Lower lobe of right lung (tissue), 2 donors: Measurements from ENCODE around the gene TBC1D8. TPM values are rescaled to one million over a fixed set of nuclear protein-coding genes. Genes with fewer than 3 reads are reported as not detected.

ENCODE experiments used
- ATAC-seq, 2 donors: fragments of 200-7000 bp; cut with Tn5 transposase; one replicate each; pipeline ENCODE4 v1.9.1; 2020 to 2022; ENCODE audit warnings: mild to moderate bottlenecking in 2 of 2, moderate library complexity in 2 of 2
- DNase-seq: peaks from one replicate; pipeline ENCODE4 v3.0.0-alpha.2; 2020
- H3K27ac ChIP-seq: fragments of 200-600 bp; one replicate; pipeline ENCODE4 v1.8.0; 2022
- H3K27me3 ChIP-seq: fragments of 200-600 bp; one replicate; pipeline ENCODE4 v1.8.0; 2022; ENCODE audit warnings: low read depth
- H3K36me3 ChIP-seq: fragments of 200-600 bp; one replicate; pipeline ENCODE4 v1.8.0; 2022; ENCODE audit warnings: mild to moderate bottlenecking
- H3K4me1 ChIP-seq: fragments of 200-600 bp; one replicate; pipeline ENCODE4 v1.8.0; 2022
- H3K4me3 ChIP-seq: fragments of 200-600 bp; one replicate; pipeline ENCODE4 v1.8.0; 2022; ENCODE audit warnings: mild to moderate bottlenecking
- H3K9me3 ChIP-seq: fragments of 200-600 bp; one replicate; pipeline ENCODE4 v1.8.0; 2022
- CTCF ChIP-seq: fragments of 200-600 bp; IDR thresholded peaks from one replicate; pipeline ENCODE4 v1.8.0; 2022; ENCODE audit warnings: antibody characterized with exemption, mild to moderate bottlenecking
- intact Hi-C: fragments of 100-400 bp; cut with DNase I; formaldehyde crosslinking; loops from one replicate; pipeline ENCODE4 v1.11.0; 2022
- total RNA-seq: library from RNA; stranded (reverse); fragmentation: NEBNext Ultra II Directional; extraction: Animal tissue kit (Norgen Biotek cat#: 25700); gene quantifications from one replicate; pipeline ENCODE4 v1.2.1, GENCODE V29; 2021
- donor health status: DM: no; HTN: yes; CAD: no; lungs with severe emphysema.

Gene TBC1D8
- total RNA-seq, 1 donor from 2014 or later, result 30.2 TPM

GRCh38 chr2:100976645-100977391 lies 174.4 kb downstream of the TBC1D8 start:
- Histone ChIP-seq H3K27ac (no peak overlapping the region), H3K27me3 (no peaks in the 10 kb centered on the region), H3K36me3 (peaks cover 9% of the 10 kb centered on the region), H3K4me1 (no peaks in the 10 kb centered on the region), H3K4me3 (no peak overlapping the region), H3K9me3 (no peaks in the 10 kb centered on the region)
- no peak for TF ChIP-seq CTCF
- ATAC-seq (no peak), DNase-seq (peak; percentile 5)
- intact Hi-C loops, result no loop called here

GRCh38 chr2:100976061-100976460 lies 175.1 kb downstream of the TBC1D8 start:
- DNase-seq, result no peak
- no peak overlapping the region for H3K4me3 ChIP-seq
- TF ChIP-seq CTCF, result no peak
- H3K36me3 ChIP-seq, result peaks cover 9% of the 10 kb centered on the region
- no peak overlapping the region for H3K27ac ChIP-seq
- no peak for ATAC-seq
- no peaks in the 10 kb centered on the region for H3K4me1 ChIP-seq
- intact Hi-C loops, result no loop called here
- H3K9me3 ChIP-seq, result no peaks in the 10 kb centered on the region
- H3K27me3 ChIP-seq, result no peaks in the 10 kb centered on the region

- peaks cover 9% of the 10 kb centered on the region for H3K36me3 ChIP-seq
- intact Hi-C loops, result no loop called here
- no peaks in the 10 kb centered on the region for H3K9me3 ChIP-seq
Measured at GRCh38 chr2:100975521-100975785, 175.7 kb downstream of the TBC1D8 start.

GRCh38 chr2:100974712-100975520 lies 176.3 kb downstream of the TBC1D8 start:
- Histone ChIP-seq H3K4me1 (no peaks in the 10 kb centered on the region), H3K9me3 (no peaks in the 10 kb centered on the region), H3K4me3 (no peak overlapping the region), H3K27ac (no peak overlapping the region), H3K27me3 (no peaks in the 10 kb centered on the region), H3K36me3 (peaks cover 9% of the 10 kb centered on the region)
- peak; percentile 36 for DNase-seq
- ATAC-seq, result no peak
- intact Hi-C loops, result no loop called here
- TF ChIP-seq CTCF, result no peak

More at GRCh38 chr2:100975521-100975785, 175.7 kb downstream of the TBC1D8 start:
- no peak for DNase-seq
- no peak overlapping the region for H3K27ac ChIP-seq
- ATAC-seq, result no peak
- TF ChIP-seq CTCF, result no peak
- no peaks in the 10 kb centered on the region for H3K27me3 ChIP-seq
- no peaks in the 10 kb centered on the region for H3K4me1 ChIP-seq
- H3K4me3 ChIP-seq, result no peak overlapping the region

GRCh38 chr2:100972452-100972851 lies 178.7 kb downstream of the TBC1D8 start:
- DNase-seq (no peak), ATAC-seq (no peak)
- intact Hi-C loops, result no loop called here

More at GRCh38 chr2:100972452-100972851, 178.7 kb downstream of the TBC1D8 start:
- Histone ChIP-seq H3K9me3 (no peaks in the 10 kb centered on the region), H3K27me3 (no peaks in the 10 kb centered on the region), H3K27ac (no peak overlapping the region), H3K4me3 (no peak overlapping the region), H3K4me1 (no peaks in the 10 kb centered on the region), H3K36me3 (peaks cover 17% of the 10 kb centered on the region)
- TF ChIP-seq CTCF, result no peak
